GM12878 (cell line): ENCODE data around the gene CACNA1G. TPM values are rescaled to one million over a fixed set of nuclear protein-coding genes. Genes with fewer than 3 reads are reported as not detected.

ENCODE experiments used
- ATAC-seq: fragments of 200-7000 bp; cut with Tn5 transposase; 3 replicates; pipeline ENCODE4 v1.9.1; 2020; ENCODE audit warnings: mild to moderate bottlenecking, moderate library complexity
- BruUV-seq: library from RNA; stranded (reverse); fragments of 400-500 nt; replicated peaks from 2 replicates; lab custom pipeline; 2021; lab: Mats Ljungman, UMichigan
- CTCF ChIA-PET: fragments of 300-600 bp; sonication (Branson Sonifier 250); formaldehyde crosslinking; extraction: SDS; loops from one replicate; lab custom pipeline; 2021; ENCODE audit warnings: inconsistent platforms; lab: Yijun Ruan, JAX
- POLR2A ChIA-PET: fragments of 350-600 bp; formaldehyde crosslinking; extraction: SDS; loops from one replicate; lab custom pipeline; 2021; ENCODE audit warnings: inconsistent platforms; lab: Charles Lee
- RAD21 ChIA-PET: fragments of 300-600 bp; sonication (Branson Sonifier 250); formaldehyde crosslinking; loops from one replicate; lab custom pipeline; 2023; ENCODE audit warnings: antibody characterized with exemption; ENCODE audit not compliant: unreplicated experiment; lab: Charles Lee
- SMC1A ChIA-PET: fragments of 300-600 bp; sonication (Branson Sonifier 250); formaldehyde crosslinking; loops from one replicate; lab custom pipeline; 2023; ENCODE audit not compliant: unreplicated experiment, uncharacterized antibody; lab: Charles Lee
- DNase-seq: peaks from one replicate; pipeline ENCODE4 v3.0.0-alpha.2; 2011; ENCODE audit warnings: low read depth, low spot score
- FAIRE-seq: peaks from 3 replicates; lab custom pipeline; 2011; peaks lifted over from hg19 to GRCh38; lab: Jason Lieb, UNC
- H2AFZ ChIP-seq: 2 replicates; pipeline ENCODE4 v1.6.0; 2011; ENCODE audit warnings: low read depth, low read length, control low read depth; ENCODE audit not compliant: control insufficient read depth
- H3K27ac ChIP-seq: 2 replicates; pipeline ENCODE4 v1.5.1; 2011; ENCODE audit warnings: control low read depth; ENCODE audit not compliant: control insufficient read depth, insufficient read depth
- H3K27me3 ChIP-seq, 2 experiments: replicated peaks in 1 of 2; 2 replicates each; pipeline versions ENCODE4 v1.6.0 to v1.6.1; 2011; ENCODE audit warnings: low read length in 1 of 2; ENCODE audit not compliant: control insufficient read depth in 2 of 2, insufficient read depth in 2 of 2
- H3K36me3 ChIP-seq, 2 experiments: 2 replicates each; pipeline ENCODE4 v1.5.1; 2011; ENCODE audit warnings: low read length in 1 of 2; ENCODE audit not compliant: control insufficient read depth in 2 of 2, insufficient read depth in 2 of 2
- H3K4me1 ChIP-seq: 2 replicates; pipeline ENCODE4 v1.6.1; 2011; ENCODE audit warnings: mild to moderate bottlenecking, low read length, moderate library complexity, mixed read lengths; ENCODE audit not compliant: control insufficient read depth, insufficient read depth
- H3K4me2 ChIP-seq: 2 replicates; pipeline ENCODE4 v1.6.0; 2011; ENCODE audit warnings: control low read depth; ENCODE audit not compliant: control insufficient read depth, insufficient read depth
- H3K4me3 ChIP-seq: fragments of 200-600 bp; sonication (generic); 2 replicates; pipeline ENCODE4 v1.5.1; 2016
- H3K79me2 ChIP-seq: 2 replicates; pipeline ENCODE4 v1.6.0; 2011; ENCODE audit warnings: low read length; ENCODE audit not compliant: control insufficient read depth, insufficient read depth
- H3K9ac ChIP-seq: 2 replicates; pipeline ENCODE4 v1.8.0; 2011; ENCODE audit warnings: low read length, control low read depth, mixed read lengths; ENCODE audit not compliant: control insufficient read depth, insufficient read depth
- H3K9me3 ChIP-seq: replicated peaks from 3 replicates; pipeline ENCODE4 v1.5.1; 2011; ENCODE audit warnings: mild to moderate bottlenecking, low read length; ENCODE audit not compliant: control insufficient read depth, insufficient read depth
- H4K20me1 ChIP-seq: 2 replicates; pipeline ENCODE4 v1.6.0; 2011; ENCODE audit not compliant: control insufficient read depth, insufficient read depth
- ATF7 ChIP-seq: fragments of 450-650 bp; IDR thresholded peaks from 2 replicates; pipeline ENCODE4 v1.6.1; 2016; ENCODE audit warnings: low read depth, mild to moderate bottlenecking
- BRCA1 ChIP-seq: IDR thresholded peaks from 2 replicates; pipeline ENCODE4 v1.6.1; 2011; ENCODE audit warnings: low read depth, low read length, improper control_type of control experiment
- EP300 ChIP-seq, 2 experiments: fragments of 150-350 bp in 1 of 2; IDR thresholded peaks; 2 replicates each; pipeline ENCODE4 v1.6.1; 2011 to 2012; ENCODE audit warnings: low read depth in 2 of 2, low read length in 2 of 2, borderline replicate concordance in 1 of 2, improper control_type of control experiment in 1 of 2, inconsistent platforms in 1 of 2; ENCODE audit not compliant: control insufficient read depth in 1 of 2
- HDAC2 ChIP-seq: fragments of 200-600 bp; sonication (generic); IDR thresholded peaks from 2 replicates; pipeline ENCODE4 v1.6.1; 2017
- NR2F1 ChIP-seq: fragments of 450-650 bp; conservative IDR thresholded peaks from 2 replicates; pipeline ENCODE4 v1.6.1; 2017; ENCODE audit warnings: mild to moderate bottlenecking
- RCOR1 ChIP-seq: conservative IDR thresholded peaks from 2 replicates; pipeline ENCODE4 v1.6.1; 2012; ENCODE audit warnings: low read depth, low read length, improper control_type of control experiment
- RUNX3 ChIP-seq: IDR thresholded peaks from 2 replicates; pipeline ENCODE4 v1.6.1; 2012; ENCODE audit warnings: low read length, inconsistent platforms
- STAT3 ChIP-seq: IDR thresholded peaks from 2 replicates; pipeline ENCODE4 v1.6.1; 2011; ENCODE audit warnings: low read depth, low read length, improper control_type of control experiment
- SUPT20H ChIP-seq: IDR thresholded peaks from 2 replicates; pipeline ENCODE4 v1.6.1; 2011; ENCODE audit warnings: low read depth, mild to moderate bottlenecking, low read length, moderate library complexity, borderline replicate concordance; ENCODE audit not compliant: control insufficient read depth
- YBX1 ChIP-seq: fragments of 450-650 bp; IDR thresholded peaks from 2 replicates; pipeline ENCODE4 v1.6.1; 2016; ENCODE audit warnings: antibody characterized with exemption
- ZSCAN29 ChIP-seq: fragments of 450-650 bp; IDR thresholded peaks from 2 replicates; pipeline ENCODE4 v1.6.1; 2017; ENCODE audit warnings: mild to moderate bottlenecking, moderate library complexity
- WGBS: methylation state at CpG from one replicate; pipeline ENCODE4 v1.1.6; 2016; ENCODE audit warnings: low lambda C conversion rate; ENCODE audit not compliant: insufficient replicate concordance, insufficient coverage; ENCODE audit errors: missing lambda C conversion rate; 5-methylcytosine and 5-hydroxymethylcytosine counted together
- in situ Hi-C: fragments of 300-500 bp; cut with MboI; formaldehyde crosslinking; loops from 9 replicates; pipeline ENCODE4 v1.14.3; 2018; ENCODE audit warnings: mixed read lengths
- intact Hi-C: fragments of 100-400 bp; cut with micrococcal nuclease; formaldehyde crosslinking; loops from one replicate; pipeline ENCODE4 v1.14.2; 2022; ENCODE audit not compliant: unreplicated experiment
- polyA plus RNA-seq, 11 experiments: library from polyadenylated mRNA; depleted of rRNA in 4 of 11; unstranded in 6 of 11; stranded (reverse) in 5 of 11; fragments of >200 nt; fragmentation: Nextera tagmentation in 4 of 11; fragmentation: Illumina TruSeq in 1 of 11; extraction: Ambion mirVana in 4 of 11; extraction: Trizol in 1 of 11; gene quantifications; 1 replicate in 1 of 11; 2 replicates in 10 of 11; pipeline versions ENCODE4 v1.2.1 to v1.2.3, GENCODE V29; 2011 to 2016; ENCODE audit warnings: inconsistent platforms in 2 of 11, missing spikeins in 2 of 11, low read depth in 1 of 11
- total RNA-seq, 4 experiments: library from RNA; depleted of rRNA in 3 of 4; stranded (reverse); fragments of >200 nt in 3 of 4; fragmentation: Illumina TruSeq in 1 of 4; extraction: Trizol in 1 of 4; gene quantifications; 2 replicates each; pipeline versions ENCODE4 v1.2.1 to v1.2.3, GENCODE V29; 2013 to 2021
- TF ChIP-seq, protein P1 (sequence below): IDR thresholded peaks from 2 replicates; pipeline ENCODE4 v1.6.1; 2012; ENCODE audit warnings: mild to moderate bottlenecking, low read depth, low read length
- TF ChIP-seq, protein P2 (sequence below): fragments of 450-650 bp; IDR thresholded peaks from 2 replicates; pipeline ENCODE4 v1.6.1; 2014; ENCODE audit warnings: mild to moderate bottlenecking

The CACNA1G gene
- total and polyA plus RNA-seq, 10 of the 15 experiments (the other 5 are each of a cell fraction or from before 2014, with no cell fraction given), result 0.03 to 0.15 TPM; not detected in 8

DNA sequence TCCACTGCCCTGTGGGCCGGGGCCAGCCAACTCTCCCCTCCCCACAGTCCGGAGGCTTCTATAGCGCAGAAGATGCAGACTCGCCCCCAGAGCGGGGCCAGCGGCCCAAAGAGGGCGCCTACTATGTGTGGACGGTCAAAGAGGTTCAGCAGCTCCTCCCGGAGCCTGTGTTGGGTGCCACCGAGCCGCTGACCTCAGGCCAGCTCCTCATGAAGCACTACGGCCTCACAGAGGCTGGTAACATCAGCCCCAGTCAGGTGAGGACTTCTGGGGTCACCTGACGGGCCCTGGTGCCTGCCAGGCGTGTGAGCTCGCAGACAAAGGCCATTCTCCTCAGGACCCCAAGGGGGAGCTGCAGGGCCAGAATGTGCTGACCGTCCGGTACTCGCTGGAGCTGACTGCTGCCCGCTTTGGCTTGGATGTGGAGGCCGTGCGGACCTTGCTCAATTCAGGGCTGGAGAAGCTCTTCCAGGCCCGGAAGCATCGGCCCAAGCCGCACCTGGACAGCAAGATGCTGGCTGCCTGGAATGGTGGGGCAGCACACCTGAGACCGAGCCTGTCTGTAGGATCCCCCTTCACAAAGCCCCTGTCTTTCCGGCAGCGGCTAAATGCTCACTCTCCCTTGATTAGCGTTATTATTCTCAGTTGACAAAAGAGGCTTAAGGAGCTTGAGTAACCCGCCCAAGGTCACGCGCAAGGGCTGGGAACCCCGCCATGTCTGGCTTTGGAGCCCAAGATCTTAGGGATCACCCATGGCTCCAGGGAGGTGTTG lies 9.7 kb upstream of the CACNA1G start (continued):
- TF ChIP-seq NR2F1 (no peak), STAT3 (no peak), YBX1 (no peak)
- TF ChIP-seq, protein P1, sequence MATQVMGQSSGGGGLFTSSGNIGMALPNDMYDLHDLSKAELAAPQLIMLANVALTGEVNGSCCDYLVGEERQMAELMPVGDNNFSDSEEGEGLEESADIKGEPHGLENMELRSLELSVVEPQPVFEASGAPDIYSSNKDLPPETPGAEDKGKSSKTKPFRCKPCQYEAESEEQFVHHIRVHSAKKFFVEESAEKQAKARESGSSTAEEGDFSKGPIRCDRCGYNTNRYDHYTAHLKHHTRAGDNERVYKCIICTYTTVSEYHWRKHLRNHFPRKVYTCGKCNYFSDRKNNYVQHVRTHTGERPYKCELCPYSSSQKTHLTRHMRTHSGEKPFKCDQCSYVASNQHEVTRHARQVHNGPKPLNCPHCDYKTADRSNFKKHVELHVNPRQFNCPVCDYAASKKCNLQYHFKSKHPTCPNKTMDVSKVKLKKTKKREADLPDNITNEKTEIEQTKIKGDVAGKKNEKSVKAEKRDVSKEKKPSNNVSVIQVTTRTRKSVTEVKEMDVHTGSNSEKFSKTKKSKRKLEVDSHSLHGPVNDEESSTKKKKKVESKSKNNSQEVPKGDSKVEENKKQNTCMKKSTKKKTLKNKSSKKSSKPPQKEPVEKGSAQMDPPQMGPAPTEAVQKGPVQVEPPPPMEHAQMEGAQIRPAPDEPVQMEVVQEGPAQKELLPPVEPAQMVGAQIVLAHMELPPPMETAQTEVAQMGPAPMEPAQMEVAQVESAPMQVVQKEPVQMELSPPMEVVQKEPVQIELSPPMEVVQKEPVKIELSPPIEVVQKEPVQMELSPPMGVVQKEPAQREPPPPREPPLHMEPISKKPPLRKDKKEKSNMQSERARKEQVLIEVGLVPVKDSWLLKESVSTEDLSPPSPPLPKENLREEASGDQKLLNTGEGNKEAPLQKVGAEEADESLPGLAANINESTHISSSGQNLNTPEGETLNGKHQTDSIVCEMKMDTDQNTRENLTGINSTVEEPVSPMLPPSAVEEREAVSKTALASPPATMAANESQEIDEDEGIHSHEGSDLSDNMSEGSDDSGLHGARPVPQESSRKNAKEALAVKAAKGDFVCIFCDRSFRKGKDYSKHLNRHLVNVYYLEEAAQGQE, result no peak

- H2AFZ ChIP-seq, result no peak overlapping the region
- in situ Hi-C loops (no loop called here), intact Hi-C loops (no loop called here)
- whole genome bisulfite sequencing, result over 99% methylated on average over 8 of the region's 8 CpGs
- H3K4me1 ChIP-seq, result no peaks in the 10 kb centered on the region; the same call in 1 of the 2 replicates
- TF ChIP-seq EP300 (IDR thresholded peaks at IDR 0.05; ENCODE audit: borderline replicate concordance in 1 of 2, control insufficient read depth in 1 of 2, low read depth in 2 of 2, low read length in 2 of 2) (no peak), RCOR1 (no peak), ATF7 (no peak), SUPT20H (no peak), ZSCAN29 (no peak), BRCA1 (no peak), RUNX3 (no peak), HDAC2 (no peak)
- TF ChIP-seq, protein P2, sequence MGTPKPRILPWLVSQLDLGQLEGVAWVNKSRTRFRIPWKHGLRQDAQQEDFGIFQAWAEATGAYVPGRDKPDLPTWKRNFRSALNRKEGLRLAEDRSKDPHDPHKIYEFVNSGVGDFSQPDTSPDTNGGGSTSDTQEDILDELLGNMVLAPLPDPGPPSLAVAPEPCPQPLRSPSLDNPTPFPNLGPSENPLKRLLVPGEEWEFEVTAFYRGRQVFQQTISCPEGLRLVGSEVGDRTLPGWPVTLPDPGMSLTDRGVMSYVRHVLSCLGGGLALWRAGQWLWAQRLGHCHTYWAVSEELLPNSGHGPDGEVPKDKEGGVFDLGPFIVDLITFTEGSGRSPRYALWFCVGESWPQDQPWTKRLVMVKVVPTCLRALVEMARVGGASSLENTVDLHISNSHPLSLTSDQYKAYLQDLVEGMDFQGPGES, result no peak
- TF ChIP-seq, protein P1, result no peak
- no peak overlapping the region for H3K27ac ChIP-seq
- no peaks in the 10 kb centered on the region for H3K9me3 ChIP-seq
- no TSS peak for BruUV-seq
- CTCF ChIA-PET, result interaction anchor here (0.9 to 3.8 kb wide), 9 partner anchors 10 to 143 kb away, joined by 3 to 18 read pairs (median 3); no protein-coding TSS in a partner anchor
- RAD21 ChIA-PET, result interaction anchor here (1.0 to 2.1 kb wide), 4 partner anchors 75 to 144 kb away, joined by 3 to 11 read pairs (median 5); no protein-coding TSS in a partner anchor
- H3K36me3 ChIP-seq, result no peaks in the 10 kb centered on the region; a peak in 1 of 4 replicates
- H3K4me3 ChIP-seq, result no peak overlapping the region
- FAIRE-seq, result no peak
- no peaks in the 10 kb centered on the region for H4K20me1 ChIP-seq
- peaks cover 3% of the 10 kb centered on the region for H3K79me2 ChIP-seq
- POLR2A ChIA-PET, result interaction anchor here (1.7 kb wide), 1 partner anchor 10 kb away, joined by 3 read pairs; no protein-coding TSS in a partner anchor
- no peak for DNase-seq
- no peak for ATAC-seq
- no peak overlapping the region for H3K9ac ChIP-seq
- SMC1A ChIA-PET, result interaction anchor here (1.1 to 2.1 kb wide), 4 partner anchors 9 to 143 kb away, joined by 3 to 11 read pairs (median 4); no protein-coding TSS in a partner anchor
- no peak overlapping the region for H3K4me2 ChIP-seq
- H3K27me3 ChIP-seq, result no peaks in the 10 kb centered on the region
These were observed 9.1 kb upstream of the CACNA1G start for GRCh38 chr17:50551433-50551815.
